PC-9 (cell line): ENCODE data around the gene IL20RA.

Source experiments
- EZH2 ChIP-seq: fragments of 200-600 bp; sonication (generic); IDR thresholded peaks from 2 replicates; pipeline ENCODE4 v1.8.0; 2017; ENCODE audit warnings: antibody characterized with exemption, low read depth
- TF ChIP-seq, protein P1 (sequence below): fragments of 200-600 bp; sonication (generic); conservative IDR thresholded peaks from 2 replicates; pipeline ENCODE4 v1.6.1; 2017; ENCODE audit warnings: mixed run types, antibody characterized with exemption, mild to moderate bottlenecking, moderate library complexity

DNA sequence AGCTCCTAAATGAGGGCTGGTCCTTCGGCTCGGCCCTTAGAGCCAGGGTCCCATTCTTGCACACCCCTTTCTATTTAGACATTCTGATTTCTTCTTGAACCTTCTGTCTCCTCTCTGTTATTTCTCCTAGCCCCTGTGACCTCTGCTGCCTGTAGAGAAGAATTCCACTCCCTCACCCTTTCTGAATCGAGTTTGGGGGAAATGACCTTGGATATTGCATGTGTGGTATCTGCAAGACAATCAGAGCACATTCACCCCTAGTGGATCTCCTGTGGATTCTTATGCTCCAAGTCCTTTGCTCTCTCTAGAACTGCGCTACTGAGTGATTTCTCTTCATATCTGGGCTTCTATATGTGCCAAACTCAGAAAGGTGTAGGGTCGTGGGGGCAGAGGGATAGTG, 67.7 kb downstream of the IL20RA start:
- TF ChIP-seq, protein P1, sequence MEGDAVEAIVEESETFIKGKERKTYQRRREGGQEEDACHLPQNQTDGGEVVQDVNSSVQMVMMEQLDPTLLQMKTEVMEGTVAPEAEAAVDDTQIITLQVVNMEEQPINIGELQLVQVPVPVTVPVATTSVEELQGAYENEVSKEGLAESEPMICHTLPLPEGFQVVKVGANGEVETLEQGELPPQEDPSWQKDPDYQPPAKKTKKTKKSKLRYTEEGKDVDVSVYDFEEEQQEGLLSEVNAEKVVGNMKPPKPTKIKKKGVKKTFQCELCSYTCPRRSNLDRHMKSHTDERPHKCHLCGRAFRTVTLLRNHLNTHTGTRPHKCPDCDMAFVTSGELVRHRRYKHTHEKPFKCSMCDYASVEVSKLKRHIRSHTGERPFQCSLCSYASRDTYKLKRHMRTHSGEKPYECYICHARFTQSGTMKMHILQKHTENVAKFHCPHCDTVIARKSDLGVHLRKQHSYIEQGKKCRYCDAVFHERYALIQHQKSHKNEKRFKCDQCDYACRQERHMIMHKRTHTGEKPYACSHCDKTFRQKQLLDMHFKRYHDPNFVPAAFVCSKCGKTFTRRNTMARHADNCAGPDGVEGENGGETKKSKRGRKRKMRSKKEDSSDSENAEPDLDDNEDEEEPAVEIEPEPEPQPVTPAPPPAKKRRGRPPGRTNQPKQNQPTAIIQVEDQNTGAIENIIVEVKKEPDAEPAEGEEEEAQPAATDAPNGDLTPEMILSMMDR = no peak
- TF ChIP-seq EZH2 = no peak
